Measurements from ENCODE around the gene RING1.

DNA sequence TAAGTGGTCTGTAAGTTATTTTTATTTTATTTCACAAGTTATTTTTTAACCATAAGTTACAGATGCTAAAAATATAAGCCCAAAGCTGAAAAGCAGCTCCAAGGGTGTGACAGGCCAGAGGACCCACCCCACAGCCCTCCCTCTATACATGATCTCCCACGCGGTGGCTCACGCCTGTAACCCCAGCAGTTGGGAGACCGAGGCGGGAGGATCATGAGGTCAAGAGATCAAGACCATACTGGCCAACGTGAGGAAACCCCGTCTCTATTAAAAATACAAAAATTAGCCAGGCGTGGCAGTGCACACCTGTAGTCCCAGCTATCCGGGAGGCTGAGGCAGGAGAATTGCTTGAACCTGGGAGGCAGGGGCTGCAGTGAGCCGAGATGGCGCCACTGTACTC lies 48.2 kb upstream of the RING1 start:
- TF ChIP-seq, protein P1, sequence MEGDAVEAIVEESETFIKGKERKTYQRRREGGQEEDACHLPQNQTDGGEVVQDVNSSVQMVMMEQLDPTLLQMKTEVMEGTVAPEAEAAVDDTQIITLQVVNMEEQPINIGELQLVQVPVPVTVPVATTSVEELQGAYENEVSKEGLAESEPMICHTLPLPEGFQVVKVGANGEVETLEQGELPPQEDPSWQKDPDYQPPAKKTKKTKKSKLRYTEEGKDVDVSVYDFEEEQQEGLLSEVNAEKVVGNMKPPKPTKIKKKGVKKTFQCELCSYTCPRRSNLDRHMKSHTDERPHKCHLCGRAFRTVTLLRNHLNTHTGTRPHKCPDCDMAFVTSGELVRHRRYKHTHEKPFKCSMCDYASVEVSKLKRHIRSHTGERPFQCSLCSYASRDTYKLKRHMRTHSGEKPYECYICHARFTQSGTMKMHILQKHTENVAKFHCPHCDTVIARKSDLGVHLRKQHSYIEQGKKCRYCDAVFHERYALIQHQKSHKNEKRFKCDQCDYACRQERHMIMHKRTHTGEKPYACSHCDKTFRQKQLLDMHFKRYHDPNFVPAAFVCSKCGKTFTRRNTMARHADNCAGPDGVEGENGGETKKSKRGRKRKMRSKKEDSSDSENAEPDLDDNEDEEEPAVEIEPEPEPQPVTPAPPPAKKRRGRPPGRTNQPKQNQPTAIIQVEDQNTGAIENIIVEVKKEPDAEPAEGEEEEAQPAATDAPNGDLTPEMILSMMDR (IDR thresholded peaks at IDR 0.05) = no peak
- no peak for TF ChIP-seq POLR2A (IDR thresholded peaks at IDR 0.05)

All from thyroid gland (tissue), 4 donors.